Hepatocyte (in vitro differentiated cells): ENCODE measurements around the gene NKAIN2.

Source experiments
- CTCF ChIP-seq: fragments of 200-600 bp; sonication (generic); IDR thresholded peaks from 2 replicates; pipeline ENCODE4 v1.5.1; 2016; ENCODE audit warnings: antibody characterized with exemption, mild to moderate bottlenecking; ENCODE audit not compliant: poor library complexity
- EZH2 ChIP-seq: fragments of 200-600 bp; sonication (generic); IDR thresholded peaks from 2 replicates; pipeline ENCODE4 v1.6.1; 2016; ENCODE audit warnings: antibody characterized with exemption, mild to moderate bottlenecking, borderline replicate concordance
- EZH2phosphoT487 ChIP-seq: fragments of 200-600 bp; sonication (generic); IDR thresholded peaks from one replicate; pipeline ENCODE4 v1.6.1; 2018; ENCODE audit warnings: antibody characterized with exemption, mild to moderate bottlenecking, low read depth, moderate library complexity; ENCODE audit not compliant: unreplicated experiment, severe bottlenecking

- TF ChIP-seq CTCF (no peak), EZH2 (no peak), EZH2phosphoT487 (no peak)
Measured at GRCh38 chr6:124493259-124493658, 689.6 kb downstream of the NKAIN2 start.
